GM21526 (cell line): ENCODE results near the gene DSTN.

Experiments used
- ATAC-seq: cut with Tn5 transposase; IDR thresholded peaks from one replicate; pipeline ENCODE4 v1.9.1; 2021; ENCODE audit warnings: moderate library complexity; ENCODE audit not compliant: unreplicated experiment, low FRiP score

DSTN gene

DNA sequence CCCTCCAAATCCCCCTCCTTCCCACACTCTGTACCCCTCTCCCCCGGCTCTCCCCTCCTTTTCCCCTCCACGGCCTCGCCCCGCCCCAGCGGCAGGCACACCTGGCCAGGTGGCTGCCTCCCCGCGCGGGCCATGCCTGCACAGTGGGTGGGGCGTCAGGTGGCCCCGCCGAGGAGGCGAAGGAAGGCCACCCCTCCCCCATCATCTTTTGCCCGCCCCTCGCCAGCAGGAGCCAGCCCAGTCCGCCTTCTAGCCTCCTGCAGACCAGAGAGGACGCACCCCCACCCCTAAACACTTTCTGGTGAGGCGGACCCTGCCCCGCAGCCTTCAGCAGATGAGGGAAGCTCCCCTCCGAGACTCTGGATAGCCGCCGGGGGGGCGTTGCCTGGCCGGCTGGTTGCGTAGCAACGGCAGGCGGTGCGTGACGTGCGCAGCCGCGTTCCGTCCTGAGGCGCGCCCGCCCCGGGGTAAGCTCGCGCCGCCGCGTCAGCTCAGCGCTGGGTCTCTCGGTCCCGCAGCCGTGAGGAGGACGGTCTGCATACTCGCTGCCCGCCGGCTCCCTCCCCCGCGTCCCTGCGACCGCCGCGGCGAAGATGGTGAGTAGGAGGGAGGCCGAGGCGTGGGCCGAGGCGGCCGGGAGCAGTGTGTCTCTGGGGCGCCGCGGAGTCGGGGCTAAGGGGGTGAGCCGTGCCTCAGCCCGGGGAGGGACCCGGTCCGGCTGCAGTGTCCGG lies at the start of gene DSTN:
Gene DSTN, plus strand, starts transcription at position 460 of the 731 bp plus-strand sequence. Its CDS starts 134 bp downstream, at position 594.
- peak; percentile 85 for ATAC-seq

DNA sequence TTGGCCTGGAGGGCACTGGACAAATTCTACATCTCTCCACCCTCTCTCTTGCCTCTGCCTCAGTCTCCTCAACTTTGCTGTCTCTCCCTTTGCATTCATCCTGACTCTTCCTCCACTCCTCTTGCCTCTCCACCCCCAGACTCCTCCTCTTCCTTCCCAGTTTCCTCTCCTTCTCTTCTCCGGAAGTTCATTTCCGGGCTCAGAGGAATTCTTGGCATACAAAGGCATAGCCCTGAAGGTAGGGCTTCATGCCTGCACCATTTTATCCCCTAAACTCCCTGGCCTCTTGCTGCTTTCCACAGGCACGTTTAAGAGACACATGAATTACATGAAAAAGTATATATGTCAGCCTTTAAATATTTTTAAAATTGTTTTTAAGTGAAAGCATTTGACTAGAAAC lies 49.3 kb upstream of the DSTN start:
- no peak for ATAC-seq

DNA sequence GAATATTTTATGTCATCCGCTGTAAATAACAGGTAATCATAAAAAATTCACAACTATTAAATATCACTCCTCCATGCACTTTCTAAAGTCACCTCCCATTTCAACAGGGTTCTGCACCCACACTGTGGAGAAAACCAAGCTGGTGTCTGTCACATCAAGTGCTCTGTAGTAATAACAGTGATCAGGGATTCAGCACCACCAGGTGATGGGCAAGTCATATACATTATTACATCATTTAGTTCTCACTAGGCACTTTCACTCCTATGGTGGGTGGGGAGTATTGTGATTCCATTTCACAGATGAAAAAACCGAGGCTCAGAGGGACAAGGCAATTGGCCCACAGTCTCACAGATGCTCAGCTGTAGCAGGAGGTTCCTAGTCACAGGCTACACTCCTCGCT lies 47.3 kb upstream of the DSTN start:
- ATAC-seq = no peak

DNA sequence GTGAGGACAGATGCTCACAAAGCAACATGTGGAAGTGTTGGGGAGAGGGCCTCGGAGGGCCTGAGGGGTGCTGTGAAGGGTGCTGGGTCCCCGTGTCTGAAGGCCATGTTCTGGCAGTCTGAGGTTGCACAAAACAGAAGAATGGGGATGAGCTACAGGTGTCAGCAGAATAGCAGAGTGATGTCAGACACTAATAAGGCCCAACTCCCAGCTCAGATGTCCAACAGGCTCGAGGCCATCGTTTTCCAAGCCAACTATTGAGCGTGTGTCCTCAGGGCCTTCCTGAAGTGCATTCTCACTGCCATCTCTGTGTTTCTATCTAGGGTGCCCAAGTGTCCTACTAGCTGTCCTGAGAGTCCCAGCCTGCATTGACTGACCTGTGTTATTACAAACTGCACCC lies 46.5 kb upstream of the DSTN start:
- ATAC-seq = no peak

DNA sequence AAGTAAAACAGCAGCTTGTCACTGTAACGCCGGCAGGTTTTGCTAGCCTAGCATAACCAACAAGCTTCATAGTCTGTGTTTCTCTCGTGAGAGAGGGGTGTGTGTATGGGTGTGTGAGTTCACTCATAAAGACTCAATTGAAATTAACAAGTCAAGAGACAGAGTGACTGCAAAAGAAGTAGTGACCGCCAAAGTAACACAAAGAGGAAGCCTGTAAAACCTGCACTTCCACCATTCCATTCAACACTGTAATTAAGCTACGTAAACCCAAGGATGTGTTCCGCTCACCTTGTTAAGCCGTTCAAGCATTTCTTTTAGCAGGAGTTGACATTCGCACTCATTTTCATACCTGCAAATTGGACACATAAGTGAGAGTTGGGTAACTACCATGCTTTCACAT lies 45.3 kb upstream of the DSTN start:
- no peak for ATAC-seq

DNA sequence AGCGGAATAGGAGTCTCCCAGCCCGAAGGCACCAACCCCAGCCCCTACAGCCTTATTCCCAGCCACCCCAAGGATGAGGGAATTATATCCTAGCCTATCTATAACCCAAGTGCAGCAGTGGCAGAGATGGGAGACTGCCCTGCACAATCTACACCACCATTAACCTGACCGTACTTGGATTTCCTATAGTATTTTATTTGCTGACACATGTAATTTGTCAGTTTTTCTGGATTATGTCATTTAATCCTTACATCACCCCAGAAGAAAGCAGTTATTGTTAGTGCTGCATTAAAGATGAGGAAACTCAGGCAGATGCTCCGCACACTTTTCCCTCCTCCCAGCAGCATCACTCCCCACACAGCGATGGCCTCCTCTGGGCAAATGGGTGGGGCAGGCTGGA lies 44.7 kb upstream of the DSTN start:
- ATAC-seq = no peak

DNA sequence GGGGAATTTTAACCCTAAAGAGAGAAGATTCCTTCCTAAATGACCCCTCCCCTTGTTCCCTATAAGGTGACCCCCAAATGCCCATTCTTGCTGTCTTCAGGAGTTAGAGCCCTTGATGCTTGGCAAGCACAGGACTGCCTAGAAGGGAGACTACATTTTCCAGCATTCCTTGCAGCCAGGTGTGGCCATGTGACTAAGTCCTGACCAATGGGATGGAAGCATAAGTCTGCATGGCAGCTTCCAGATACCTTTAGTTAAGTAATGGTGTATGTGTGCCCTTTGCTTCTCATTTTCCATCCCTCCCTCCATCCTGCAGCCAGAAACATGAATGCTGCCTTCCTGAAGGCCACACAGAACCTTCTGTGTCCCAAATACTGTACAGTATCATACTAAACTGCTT lies 44.2 kb upstream of the DSTN start:
- ATAC-seq = no peak

DNA sequence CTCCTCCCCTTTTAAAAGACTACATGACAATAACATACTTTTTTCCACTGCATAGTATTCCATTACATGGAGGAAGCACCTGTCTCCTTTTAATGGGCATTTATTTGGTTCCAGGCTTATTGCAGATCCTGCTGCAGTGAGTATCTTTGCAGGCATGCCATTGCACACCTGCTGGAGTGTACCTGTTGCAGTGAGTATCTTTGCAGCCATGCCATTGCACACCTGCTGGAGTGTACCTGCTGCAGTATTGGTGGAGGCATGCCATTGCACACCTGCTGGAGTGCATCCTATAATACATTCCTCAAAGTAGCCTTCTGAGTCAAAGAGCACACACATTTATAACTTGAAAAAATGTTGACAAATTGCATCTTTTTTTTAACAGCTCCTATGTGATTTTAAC lies 40.3 kb upstream of the DSTN start:
- ATAC-seq = no peak

DNA sequence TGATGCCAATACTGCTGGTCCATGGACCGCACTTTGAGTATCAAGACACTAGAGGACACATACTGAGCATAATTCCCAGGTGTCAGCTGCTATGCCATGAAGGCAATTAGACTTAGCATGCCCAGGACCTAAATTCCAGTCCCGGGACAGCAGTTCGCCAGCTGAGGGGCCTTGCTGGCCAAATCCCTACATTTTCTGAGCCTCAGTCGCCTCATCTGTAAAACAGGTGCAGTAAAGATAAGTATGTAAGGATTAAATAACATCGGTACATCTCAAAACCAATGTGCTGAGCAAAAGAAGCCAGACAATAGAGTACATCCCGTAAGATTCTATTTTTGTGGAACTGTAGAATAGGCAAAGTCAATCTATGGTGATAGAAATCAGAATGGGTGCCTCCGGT lies 39.7 kb upstream of the DSTN start:
- ATAC-seq = no peak

DNA sequence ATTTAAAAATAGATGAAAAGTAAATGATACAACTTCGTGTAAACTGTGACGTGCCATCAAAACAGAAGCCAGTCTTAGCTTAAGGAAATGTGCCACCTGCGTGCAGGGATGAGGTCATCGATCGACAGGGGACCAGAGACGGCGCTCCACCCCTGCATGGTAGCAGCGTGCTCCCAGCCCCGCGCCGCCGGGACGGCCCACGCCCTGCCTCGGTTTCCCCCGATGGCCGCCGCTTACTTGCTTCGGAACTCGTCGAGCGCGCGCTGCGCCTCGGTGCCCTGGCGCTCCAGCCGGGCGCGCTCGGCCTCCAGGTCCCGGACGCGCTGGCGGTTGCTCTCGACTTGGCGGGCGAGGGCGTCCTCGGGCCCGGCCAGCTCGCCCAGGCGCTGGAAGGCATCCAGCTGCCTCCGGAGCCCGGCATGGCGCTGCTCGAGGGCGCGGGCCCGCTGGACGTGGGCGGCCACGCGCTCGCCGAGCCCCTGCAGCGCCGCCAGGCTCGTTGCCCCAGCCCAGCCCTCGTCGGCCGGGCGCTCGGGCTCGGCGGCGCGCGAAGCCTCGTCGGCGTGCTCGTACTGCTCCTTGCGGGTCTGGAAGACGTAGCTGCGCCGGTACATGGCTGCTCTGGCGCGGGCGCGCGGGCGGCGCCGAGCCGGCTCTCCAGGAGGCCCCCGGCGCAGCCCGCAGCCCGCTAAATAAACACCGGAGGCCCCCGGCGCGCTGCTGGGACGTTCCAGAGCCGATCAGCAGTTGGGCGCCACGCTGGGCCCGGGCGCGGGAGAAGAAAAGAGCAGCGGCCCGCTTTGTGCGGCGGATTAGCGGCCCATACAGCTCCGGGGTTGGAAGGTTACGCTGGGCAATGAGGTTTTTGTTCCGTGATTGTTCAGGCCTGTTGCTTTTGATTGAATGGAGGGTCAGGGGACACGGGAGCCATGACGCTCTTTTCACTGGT lies 38.9 kb upstream of the DSTN start, which contains the start of gene BFSP1:
Gene BFSP1, minus strand, starts transcription at position 664 of the 949 bp plus-strand sequence. Its CDS starts 50 bp downstream, at position 614.
- peak; percentile 54 for ATAC-seq

DNA sequence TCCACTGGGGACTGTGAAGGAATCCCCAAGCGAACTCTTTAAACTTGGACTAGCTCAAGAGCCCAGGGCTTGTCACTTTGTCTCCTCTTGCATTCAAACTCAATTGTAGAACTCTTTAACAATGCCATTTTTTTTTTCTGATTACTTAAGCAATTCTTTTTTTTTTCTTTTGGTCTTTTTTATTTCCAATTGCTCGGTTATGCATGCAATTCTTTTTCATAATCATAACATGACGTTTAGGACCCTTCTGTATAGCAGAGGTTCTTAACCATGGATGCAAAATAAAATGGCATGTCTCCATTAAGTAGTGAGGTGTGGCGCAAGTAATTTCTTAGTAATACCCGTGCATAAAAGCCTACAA lies 38.2 kb upstream of the DSTN start:
- ATAC-seq = no peak

DNA sequence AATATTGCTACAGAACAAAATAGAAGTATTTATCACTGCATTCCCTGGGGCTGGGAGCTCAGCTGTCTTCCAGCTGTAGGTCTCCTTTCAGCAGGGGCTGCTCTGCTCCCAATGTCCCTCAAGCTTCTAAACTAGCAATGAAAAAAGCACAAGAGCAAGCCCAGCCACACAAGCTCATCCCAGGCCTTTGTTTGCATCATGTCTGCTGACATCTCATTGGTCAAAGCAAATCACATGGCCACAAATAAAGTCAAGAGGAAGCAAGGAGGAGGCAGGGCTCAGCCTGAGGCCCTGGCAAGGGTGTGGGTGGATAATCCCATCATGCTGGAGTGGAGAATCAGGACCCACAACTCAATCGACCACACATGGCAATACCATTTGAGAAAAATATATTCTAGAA lies 36.5 kb upstream of the DSTN start:
- no peak for ATAC-seq

DNA sequence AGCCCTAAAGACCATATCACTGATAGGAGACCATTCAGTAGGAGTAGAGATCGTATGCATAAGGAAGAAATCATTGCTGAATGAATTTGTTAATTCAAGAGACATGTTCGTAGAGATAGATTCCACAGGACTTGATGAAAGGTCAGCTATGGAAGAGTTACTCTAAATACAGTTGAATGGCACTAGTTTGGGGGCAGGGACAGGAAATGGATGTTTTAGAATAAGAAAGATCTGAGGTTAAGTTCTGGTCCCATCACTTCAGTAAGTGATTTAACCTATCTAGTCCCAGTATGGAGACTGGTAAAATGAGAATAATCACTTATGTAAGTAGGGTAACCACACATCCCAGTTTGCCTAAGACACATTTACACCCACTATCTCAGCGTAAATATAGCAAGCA lies 35.8 kb upstream of the DSTN start:
- no peak for ATAC-seq

DNA sequence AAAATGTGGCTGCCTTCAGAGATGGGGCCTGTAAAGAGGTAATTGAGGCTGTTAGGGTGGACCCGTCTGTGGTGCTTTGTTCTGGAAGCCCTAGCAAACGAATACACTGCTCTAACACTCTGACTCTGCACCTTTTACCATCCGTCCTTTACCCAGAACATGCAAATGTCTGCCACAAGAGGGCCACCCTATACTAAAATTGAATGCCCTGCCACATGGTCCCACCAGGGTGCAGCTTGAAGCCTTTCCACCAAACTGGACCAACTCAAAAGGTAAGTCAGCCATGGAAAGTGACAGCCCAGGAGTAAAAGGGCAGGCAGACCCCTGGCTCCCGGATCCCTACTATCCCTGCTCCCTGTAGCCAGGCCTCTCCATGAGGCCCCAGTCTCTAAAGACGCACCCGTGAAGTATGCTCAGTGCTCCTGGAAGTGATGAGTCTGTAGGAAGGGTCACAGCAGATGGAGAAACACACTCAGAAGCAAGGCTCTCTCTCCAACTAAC lies 32.9 kb upstream of the DSTN start:
- ATAC-seq = peak; percentile 84

DNA sequence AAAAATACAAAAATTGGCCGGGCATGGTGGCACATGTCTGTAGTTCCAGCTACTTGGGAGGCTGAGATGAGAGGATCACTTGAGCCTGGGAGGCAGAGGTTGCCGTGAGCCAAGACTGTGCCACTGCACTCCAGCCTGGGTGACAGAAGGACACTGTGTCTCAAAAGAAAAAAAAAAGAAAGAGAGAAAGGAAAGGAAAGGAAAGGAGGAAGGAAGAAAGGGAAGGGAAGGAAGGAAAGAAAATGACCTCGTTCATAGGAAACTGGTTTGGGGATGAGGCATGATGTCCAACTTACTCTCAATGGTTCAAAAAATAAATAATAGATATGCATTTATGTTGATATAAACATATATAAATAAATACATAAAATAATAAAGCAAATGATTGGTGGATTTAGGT lies 31.9 kb upstream of the DSTN start:
- no peak for ATAC-seq

DNA sequence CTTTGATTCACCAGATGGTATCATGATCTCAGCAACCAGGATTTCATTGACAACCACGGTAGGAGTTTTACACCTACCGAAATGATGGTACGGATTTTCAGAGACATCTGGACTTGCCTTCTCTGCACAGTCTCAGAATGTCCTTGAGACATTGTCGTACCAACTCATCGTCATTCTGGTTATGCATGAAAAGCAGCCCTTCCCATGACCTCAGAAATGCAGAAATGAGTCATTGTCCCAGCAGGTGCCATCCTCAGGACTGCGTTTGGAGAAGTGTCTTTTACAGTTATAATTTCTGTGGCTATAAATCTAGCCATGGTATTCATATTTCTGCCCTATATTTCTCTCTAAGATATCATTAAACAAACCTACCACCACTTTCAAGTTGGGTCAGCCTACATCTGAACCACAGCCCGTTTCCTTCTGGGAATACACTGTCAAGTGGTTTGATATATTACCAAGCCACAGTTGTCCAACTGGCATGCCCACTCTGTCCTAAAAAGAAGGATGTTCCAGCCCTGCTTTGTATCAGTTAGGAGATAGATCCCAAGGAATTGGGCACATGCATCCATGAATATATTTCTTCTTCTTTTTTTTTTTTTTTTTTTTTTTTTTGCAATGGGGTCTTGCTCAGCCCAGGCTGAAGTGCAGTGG lies 31.2 kb upstream of the DSTN start:
- ATAC-seq = peak; percentile 59

DNA sequence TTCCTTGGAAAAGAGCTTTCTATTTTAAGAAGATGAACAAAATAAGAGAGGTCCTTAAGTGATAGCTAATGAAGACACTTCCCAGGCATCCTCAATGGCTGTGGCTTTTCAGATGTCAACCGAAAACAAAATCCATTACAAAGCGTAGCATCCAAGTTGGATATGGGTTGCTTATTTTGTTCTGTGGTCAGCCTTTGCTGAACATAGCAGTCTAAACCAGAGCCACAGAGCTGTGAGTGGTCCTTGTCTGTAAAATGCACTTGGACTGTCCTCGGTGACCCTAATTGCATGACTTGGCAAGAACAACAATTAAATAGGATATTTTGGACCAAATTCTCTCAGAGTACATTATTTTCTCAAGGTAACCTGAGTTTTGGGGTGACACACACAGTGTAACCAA lies 28.3 kb upstream of the DSTN start:
- ATAC-seq = no peak

DNA sequence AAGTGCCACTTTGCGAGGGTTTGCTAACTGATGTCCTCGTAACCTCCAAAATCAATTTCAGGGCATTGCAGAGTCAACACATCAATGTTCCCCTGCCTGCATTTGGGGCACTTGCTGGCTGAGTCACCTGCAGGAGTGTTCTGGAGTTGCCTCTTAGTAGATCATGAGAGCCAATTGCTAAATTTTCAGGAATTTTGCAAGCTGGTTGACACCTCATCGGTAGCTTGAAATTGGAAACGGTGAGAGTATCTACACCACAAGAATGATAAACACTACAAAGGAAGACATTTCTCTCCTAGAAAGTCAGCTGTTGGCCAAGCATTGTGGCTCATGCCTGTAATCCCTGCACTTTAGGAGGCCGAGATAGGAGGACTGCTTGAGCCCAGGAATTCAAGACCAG lies 27.9 kb upstream of the DSTN start:
- ATAC-seq = no peak

DNA sequence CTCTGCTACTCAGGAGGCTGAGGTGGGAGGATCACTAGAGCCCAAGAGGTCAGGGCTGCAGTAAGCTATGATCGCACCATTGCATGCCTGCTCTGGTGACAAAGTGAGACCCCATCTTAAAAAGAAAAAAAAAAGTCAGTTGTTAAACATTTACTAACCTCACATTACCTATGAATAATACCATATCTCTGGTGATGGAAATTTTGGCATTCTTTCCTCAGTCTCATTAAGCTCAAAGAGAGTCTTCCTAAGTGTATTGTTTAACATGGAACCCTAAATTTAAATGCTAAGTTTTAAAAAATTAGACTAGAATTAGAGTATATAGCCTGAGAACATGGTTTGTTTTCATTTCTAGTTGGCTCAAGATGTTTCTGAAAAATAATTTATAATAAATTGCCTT lies 27.4 kb upstream of the DSTN start:
- ATAC-seq = no peak

DNA sequence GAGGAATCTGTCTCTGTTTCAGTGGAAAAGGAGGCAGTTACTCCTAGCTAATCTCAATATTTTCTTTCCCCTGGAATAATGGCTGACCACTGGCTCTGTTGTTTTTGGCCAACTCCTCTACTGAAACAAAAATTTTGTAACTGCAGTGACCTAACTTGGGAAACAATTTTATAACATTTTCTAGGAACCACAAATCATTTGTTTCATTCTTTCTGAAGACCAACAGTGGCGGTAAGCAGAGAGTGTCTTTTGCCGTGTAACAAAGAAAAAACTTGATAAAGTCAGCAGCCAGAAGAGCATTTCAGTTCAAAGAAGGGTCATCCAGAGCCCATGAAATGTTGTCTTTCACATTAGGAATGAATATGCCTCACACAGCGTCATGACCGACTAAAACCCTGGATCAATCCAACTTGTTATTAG lies 26.9 kb upstream of the DSTN start:
- ATAC-seq = no peak

DNA sequence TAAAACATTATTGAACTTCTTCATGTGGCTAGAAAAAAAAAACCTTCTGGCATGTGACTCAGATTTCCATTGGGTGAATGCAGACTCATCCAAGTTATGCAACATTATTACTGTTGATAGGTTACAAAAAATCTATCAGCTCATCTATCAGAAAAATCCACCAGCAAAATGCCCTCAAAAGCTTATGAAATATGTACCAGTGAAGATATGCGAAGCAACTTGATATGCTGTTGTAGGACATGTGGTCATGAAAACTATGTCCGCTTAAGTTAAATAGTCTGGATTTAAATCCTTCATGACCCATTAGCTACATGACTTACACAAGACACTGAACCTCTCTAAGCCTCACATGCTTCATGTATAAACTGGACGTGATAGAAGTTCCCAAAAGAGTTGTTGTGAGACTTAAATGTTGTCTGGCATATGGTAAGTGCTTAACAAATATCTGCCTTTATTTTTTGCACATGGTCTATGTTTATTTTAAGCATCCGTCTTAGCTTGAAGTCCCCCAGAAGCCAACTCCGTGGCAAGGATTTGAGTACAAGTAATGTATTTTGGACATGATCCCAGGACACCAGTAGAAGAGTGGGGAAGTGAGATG lies 26.2 kb upstream of the DSTN start:
- ATAC-seq = no peak
